ENCODE measurements around the gene TMTC4.

DNA sequence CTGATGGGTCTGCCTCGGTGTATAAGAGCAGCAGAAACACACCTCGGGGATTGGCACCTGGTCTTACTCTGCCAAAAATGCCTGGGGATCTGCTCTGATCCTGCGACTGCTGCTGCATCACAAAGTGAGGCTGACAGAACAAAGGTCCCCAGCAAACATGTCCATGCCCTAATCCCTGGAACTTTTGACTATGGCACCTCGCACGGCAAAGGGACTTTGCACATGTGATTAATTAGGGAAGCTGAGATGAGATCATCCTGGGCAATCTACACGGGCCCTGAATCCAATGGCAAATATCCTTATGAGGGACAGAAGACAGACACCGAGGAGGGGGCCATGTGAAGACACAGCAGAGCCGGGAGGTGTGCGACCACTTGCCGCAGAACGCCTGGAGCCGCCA, 94.5 kb downstream of the TMTC4 start:
- no peak for TF ChIP-seq HOXA7 (CRISPR knock-in tag; IDR thresholded peaks at IDR 0.05; ENCODE audit: borderline replicate concordance)
- TF ChIP-seq ZNF658 (tag by site-specific recombination; IDR thresholded peaks at IDR 0.05) = no peak
- no peak for TF ChIP-seq ZNF629 (tag by site-specific recombination; IDR thresholded peaks at IDR 0.05)
- TF ChIP-seq, protein P1, sequence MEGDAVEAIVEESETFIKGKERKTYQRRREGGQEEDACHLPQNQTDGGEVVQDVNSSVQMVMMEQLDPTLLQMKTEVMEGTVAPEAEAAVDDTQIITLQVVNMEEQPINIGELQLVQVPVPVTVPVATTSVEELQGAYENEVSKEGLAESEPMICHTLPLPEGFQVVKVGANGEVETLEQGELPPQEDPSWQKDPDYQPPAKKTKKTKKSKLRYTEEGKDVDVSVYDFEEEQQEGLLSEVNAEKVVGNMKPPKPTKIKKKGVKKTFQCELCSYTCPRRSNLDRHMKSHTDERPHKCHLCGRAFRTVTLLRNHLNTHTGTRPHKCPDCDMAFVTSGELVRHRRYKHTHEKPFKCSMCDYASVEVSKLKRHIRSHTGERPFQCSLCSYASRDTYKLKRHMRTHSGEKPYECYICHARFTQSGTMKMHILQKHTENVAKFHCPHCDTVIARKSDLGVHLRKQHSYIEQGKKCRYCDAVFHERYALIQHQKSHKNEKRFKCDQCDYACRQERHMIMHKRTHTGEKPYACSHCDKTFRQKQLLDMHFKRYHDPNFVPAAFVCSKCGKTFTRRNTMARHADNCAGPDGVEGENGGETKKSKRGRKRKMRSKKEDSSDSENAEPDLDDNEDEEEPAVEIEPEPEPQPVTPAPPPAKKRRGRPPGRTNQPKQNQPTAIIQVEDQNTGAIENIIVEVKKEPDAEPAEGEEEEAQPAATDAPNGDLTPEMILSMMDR (tag by site-specific recombination; IDR thresholded peaks at IDR 0.05) = no peak
- TF ChIP-seq, protein P2, sequence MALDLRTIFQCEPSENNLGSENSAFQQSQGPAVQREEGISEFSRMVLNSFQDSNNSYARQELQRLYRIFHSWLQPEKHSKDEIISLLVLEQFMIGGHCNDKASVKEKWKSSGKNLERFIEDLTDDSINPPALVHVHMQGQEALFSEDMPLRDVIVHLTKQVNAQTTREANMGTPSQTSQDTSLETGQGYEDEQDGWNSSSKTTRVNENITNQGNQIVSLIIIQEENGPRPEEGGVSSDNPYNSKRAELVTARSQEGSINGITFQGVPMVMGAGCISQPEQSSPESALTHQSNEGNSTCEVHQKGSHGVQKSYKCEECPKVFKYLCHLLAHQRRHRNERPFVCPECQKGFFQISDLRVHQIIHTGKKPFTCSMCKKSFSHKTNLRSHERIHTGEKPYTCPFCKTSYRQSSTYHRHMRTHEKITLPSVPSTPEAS (tag by site-specific recombination; IDR thresholded peaks at IDR 0.05) = no peak
- TF ChIP-seq ZNF707 (tag by site-specific recombination; IDR thresholded peaks at IDR 0.05) = no peak
- TF ChIP-seq ZNF433 (tag by site-specific recombination; IDR thresholded peaks at IDR 0.05; ENCODE audit: low read depth) = no peak
- TF ChIP-seq, protein P3, sequence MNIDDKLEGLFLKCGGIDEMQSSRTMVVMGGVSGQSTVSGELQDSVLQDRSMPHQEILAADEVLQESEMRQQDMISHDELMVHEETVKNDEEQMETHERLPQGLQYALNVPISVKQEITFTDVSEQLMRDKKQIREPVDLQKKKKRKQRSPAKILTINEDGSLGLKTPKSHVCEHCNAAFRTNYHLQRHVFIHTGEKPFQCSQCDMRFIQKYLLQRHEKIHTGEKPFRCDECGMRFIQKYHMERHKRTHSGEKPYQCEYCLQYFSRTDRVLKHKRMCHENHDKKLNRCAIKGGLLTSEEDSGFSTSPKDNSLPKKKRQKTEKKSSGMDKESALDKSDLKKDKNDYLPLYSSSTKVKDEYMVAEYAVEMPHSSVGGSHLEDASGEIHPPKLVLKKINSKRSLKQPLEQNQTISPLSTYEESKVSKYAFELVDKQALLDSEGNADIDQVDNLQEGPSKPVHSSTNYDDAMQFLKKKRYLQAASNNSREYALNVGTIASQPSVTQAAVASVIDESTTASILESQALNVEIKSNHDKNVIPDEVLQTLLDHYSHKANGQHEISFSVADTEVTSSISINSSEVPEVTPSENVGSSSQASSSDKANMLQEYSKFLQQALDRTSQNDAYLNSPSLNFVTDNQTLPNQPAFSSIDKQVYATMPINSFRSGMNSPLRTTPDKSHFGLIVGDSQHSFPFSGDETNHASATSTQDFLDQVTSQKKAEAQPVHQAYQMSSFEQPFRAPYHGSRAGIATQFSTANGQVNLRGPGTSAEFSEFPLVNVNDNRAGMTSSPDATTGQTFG (tag by site-specific recombination; IDR thresholded peaks at IDR 0.05; ENCODE audit: borderline replicate concordance) = no peak
- no peak for TF ChIP-seq ZFP37 (tag by site-specific recombination; IDR thresholded peaks at IDR 0.05)
- no peak for TF ChIP-seq GLIS1 (tag by site-specific recombination; IDR thresholded peaks at IDR 0.05)
- TF ChIP-seq HOXC10 (CRISPR knock-in tag; IDR thresholded peaks at IDR 0.05) = no peak
- TF ChIP-seq OVOL3 (tag by site-specific recombination; IDR thresholded peaks at IDR 0.05) = no peak
- TF ChIP-seq, protein P4, sequence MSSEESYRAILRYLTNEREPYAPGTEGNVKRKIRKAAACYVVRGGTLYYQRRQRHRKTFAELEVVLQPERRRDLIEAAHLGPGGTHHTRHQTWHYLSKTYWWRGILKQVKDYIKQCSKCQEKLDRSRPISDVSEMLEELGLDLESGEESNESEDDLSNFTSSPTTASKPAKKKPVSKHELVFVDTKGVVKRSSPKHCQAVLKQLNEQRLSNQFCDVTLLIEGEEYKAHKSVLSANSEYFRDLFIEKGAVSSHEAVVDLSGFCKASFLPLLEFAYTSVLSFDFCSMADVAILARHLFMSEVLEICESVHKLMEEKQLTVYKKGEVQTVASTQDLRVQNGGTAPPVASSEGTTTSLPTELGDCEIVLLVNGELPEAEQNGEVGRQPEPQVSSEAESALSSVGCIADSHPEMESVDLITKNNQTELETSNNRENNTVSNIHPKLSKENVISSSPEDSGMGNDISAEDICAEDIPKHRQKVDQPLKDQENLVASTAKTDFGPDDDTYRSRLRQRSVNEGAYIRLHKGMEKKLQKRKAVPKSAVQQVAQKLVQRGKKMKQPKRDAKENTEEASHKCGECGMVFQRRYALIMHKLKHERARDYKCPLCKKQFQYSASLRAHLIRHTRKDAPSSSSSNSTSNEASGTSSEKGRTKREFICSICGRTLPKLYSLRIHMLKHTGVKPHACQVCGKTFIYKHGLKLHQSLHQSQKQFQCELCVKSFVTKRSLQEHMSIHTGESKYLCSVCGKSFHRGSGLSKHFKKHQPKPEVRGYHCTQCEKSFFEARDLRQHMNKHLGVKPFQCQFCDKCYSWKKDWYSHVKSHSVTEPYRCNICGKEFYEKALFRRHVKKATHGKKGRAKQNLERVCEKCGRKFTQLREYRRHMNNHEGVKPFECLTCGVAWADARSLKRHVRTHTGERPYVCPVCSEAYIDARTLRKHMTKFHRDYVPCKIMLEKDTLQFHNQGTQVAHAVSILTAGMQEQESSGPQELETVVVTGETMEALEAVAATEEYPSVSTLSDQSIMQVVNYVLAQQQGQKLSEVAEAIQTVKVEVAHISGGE (tag by site-specific recombination; conservative IDR thresholded peaks at IDR 0.05; ENCODE audit: low read depth) = no peak
